ENCODE results near the gene DOCK9.

DNA sequence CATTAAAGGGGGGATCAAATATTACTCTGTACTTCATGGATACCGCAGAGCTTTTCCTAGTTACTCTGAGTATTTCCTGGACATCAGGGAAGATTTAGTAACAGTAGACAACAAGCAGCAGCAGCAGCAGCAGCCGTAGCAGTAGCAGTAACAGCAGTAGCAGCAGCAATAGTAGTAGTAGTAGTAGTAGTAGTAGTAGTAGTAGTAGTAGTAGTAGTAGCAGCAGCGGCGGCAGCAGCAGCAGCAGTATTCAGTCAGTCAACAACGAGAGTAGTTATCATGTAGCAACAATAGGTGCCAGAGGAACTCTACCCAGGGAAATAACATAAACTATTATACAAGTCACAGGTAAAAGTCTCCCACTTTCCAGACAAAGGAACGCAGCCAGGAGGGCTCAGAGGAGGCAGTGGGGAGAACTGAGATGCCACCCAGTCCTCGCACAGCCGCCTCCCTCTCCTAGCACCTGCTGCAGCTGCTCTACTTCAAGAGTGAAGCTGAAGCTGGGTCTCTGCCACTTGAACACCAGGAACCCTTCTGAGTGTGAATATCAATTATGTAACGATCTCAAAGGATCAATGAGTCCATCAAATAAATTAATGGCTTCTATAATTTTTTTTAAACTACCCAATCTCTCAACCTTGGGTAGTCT, 1.3 kb upstream of the DOCK9 start:
- TF ChIP-seq, protein P1, sequence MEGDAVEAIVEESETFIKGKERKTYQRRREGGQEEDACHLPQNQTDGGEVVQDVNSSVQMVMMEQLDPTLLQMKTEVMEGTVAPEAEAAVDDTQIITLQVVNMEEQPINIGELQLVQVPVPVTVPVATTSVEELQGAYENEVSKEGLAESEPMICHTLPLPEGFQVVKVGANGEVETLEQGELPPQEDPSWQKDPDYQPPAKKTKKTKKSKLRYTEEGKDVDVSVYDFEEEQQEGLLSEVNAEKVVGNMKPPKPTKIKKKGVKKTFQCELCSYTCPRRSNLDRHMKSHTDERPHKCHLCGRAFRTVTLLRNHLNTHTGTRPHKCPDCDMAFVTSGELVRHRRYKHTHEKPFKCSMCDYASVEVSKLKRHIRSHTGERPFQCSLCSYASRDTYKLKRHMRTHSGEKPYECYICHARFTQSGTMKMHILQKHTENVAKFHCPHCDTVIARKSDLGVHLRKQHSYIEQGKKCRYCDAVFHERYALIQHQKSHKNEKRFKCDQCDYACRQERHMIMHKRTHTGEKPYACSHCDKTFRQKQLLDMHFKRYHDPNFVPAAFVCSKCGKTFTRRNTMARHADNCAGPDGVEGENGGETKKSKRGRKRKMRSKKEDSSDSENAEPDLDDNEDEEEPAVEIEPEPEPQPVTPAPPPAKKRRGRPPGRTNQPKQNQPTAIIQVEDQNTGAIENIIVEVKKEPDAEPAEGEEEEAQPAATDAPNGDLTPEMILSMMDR (IDR thresholded peaks at IDR 0.05), result no peak
- TF ChIP-seq POLR2A (IDR thresholded peaks at IDR 0.05), result no peak
